DOHH2 (cell line): ENCODE results near the gene CNGB1.

ENCODE experiments used
- H3F3A ChIP-seq: fragments of 200-600 bp; sonication (generic), shearing (Covaris generic); 2 replicates; pipeline ENCODE4 v1.6.0; 2016; ENCODE audit warnings: antibody characterized with exemption, mild to moderate bottlenecking; ENCODE audit not compliant: control insufficient read depth, insufficient read depth
- H3K27ac ChIP-seq: fragments of 200-600 bp; sonication (generic); 2 replicates; pipeline ENCODE4 v1.5.1; 2014; ENCODE audit warnings: low read depth, mild to moderate bottlenecking, low read length, moderate library complexity
- H3K27me3 ChIP-seq: fragments of 200-600 bp; sonication (generic); 2 replicates; pipeline ENCODE4 v1.6.1; 2014; ENCODE audit warnings: mild to moderate bottlenecking, low read length, mixed read lengths; ENCODE audit not compliant: control insufficient read depth
- H3K36me3 ChIP-seq: fragments of 200-600 bp; sonication (generic); 2 replicates; pipeline ENCODE4 v1.6.1; 2014; ENCODE audit warnings: mild to moderate bottlenecking, low read length, moderate library complexity, mixed read lengths; ENCODE audit not compliant: control insufficient read depth
- H3K4me1 ChIP-seq: fragments of 200-600 bp; sonication (generic); 2 replicates; pipeline ENCODE4 v1.6.1; 2014; ENCODE audit warnings: mild to moderate bottlenecking, low read length, mixed read lengths; ENCODE audit not compliant: control insufficient read depth
- H3K4me2 ChIP-seq: fragments of 200-600 bp; sonication (generic); 2 replicates; pipeline ENCODE4 v1.6.0; 2014; ENCODE audit warnings: mild to moderate bottlenecking, low read length, moderate library complexity
- H3K4me3 ChIP-seq: fragments of 200-600 bp; sonication (generic); 2 replicates; pipeline ENCODE4 v1.5.1; 2014; ENCODE audit warnings: mild to moderate bottlenecking, low read length, mixed read lengths
- H3K79me2 ChIP-seq: fragments of 200-600 bp; sonication (generic); 2 replicates; pipeline ENCODE4 v1.6.1; 2014; ENCODE audit warnings: mild to moderate bottlenecking, low read length, mixed read lengths; ENCODE audit not compliant: control insufficient read depth
- H3K9me2 ChIP-seq: fragments of 200-600 bp; sonication (generic); replicated peaks from 2 replicates; pipeline ENCODE4 v1.6.1; 2014; ENCODE audit warnings: mild to moderate bottlenecking, low read length, mixed read lengths; ENCODE audit not compliant: control insufficient read depth
- H3K9me3 ChIP-seq: fragments of 200-600 bp; sonication (generic); 2 replicates; pipeline ENCODE4 v1.6.1; 2014; ENCODE audit warnings: antibody characterized with exemption, low read length, mixed read lengths; ENCODE audit not compliant: control insufficient read depth, insufficient read depth
- H4K20me1 ChIP-seq: fragments of 200-600 bp; sonication (generic); 2 replicates; pipeline ENCODE4 v1.6.0; 2014; ENCODE audit warnings: low read depth, mild to moderate bottlenecking, antibody characterized with exemption, low read length, moderate library complexity; ENCODE audit not compliant: control insufficient read depth, insufficient read depth
- EZH2phosphoT487 ChIP-seq: fragments of 200-600 bp; sonication (generic); IDR thresholded peaks from 2 replicates; pipeline ENCODE4 v1.6.1; 2017; ENCODE audit warnings: borderline replicate concordance, mild to moderate bottlenecking, antibody characterized with exemption, low read length, moderate library complexity, mixed read lengths
- TF ChIP-seq, protein P1 (sequence below): fragments of 200-600 bp; sonication (generic); IDR thresholded peaks from one replicate; pipeline ENCODE4 v1.5.1; 2014; ENCODE audit warnings: antibody characterized with exemption, mild to moderate bottlenecking, low read depth, low read length; ENCODE audit not compliant: poor library complexity, severe bottlenecking

Gene CNGB1

DNA sequence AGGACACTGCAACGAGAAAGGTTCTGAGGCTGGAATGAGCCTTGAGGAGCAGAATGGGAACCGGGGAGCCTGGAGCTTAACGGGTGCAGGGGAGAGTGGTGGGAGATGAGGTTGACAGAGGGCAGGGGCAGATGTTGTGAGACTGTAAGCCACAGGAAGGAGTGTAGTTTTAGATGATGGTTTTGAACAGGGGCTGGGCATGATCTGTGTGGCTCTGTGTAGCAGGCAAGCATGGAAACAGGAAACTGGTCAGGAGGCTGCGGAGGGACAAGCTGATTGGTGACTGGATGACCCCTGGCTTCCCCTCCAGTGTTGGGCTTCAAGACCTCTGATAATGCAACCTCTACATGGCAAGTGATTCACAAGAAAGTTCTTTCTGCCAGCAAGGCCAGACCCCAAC is 1.4 kb upstream of the CNGB1 start:
- H3K4me2 ChIP-seq, result no peak overlapping the region
- H3K27me3 ChIP-seq, result peaks cover 10% of the 10 kb centered on the region
- H4K20me1 ChIP-seq, result no peaks in the 10 kb centered on the region
- H3F3A ChIP-seq, result no peaks in the 10 kb centered on the region
- no peak for TF ChIP-seq EZH2phosphoT487
- TF ChIP-seq, protein P1, sequence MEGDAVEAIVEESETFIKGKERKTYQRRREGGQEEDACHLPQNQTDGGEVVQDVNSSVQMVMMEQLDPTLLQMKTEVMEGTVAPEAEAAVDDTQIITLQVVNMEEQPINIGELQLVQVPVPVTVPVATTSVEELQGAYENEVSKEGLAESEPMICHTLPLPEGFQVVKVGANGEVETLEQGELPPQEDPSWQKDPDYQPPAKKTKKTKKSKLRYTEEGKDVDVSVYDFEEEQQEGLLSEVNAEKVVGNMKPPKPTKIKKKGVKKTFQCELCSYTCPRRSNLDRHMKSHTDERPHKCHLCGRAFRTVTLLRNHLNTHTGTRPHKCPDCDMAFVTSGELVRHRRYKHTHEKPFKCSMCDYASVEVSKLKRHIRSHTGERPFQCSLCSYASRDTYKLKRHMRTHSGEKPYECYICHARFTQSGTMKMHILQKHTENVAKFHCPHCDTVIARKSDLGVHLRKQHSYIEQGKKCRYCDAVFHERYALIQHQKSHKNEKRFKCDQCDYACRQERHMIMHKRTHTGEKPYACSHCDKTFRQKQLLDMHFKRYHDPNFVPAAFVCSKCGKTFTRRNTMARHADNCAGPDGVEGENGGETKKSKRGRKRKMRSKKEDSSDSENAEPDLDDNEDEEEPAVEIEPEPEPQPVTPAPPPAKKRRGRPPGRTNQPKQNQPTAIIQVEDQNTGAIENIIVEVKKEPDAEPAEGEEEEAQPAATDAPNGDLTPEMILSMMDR, result no peak
- no peaks in the 10 kb centered on the region for H3K79me2 ChIP-seq
- no peaks in the 10 kb centered on the region for H3K9me3 ChIP-seq
- H3K4me3 ChIP-seq, result no peak overlapping the region
- H3K9me2 ChIP-seq, result no peaks in the 10 kb centered on the region
- H3K4me1 ChIP-seq, result no peaks in the 10 kb centered on the region
- H3K27ac ChIP-seq, result no peak overlapping the region
- no peaks in the 10 kb centered on the region for H3K36me3 ChIP-seq

DNA sequence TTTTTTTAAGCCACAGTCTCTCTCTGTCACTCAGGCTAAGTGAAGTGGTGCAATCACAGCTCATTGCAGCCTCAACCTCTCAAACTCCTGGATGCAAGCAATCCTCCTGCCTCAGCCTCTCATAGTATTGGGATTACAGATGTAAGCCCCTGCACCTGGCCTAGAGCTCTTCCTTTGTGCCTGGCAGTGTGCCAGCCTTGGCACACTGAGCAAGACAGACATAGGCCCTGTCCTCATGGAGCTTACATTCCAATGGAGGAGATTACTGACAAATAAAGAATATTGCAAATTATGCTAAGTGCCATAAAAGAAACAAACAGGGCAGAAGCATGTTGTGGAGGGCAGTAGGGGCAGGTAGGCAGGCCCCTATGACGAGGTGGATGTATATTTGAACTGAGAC is 920 bp upstream of the CNGB1 start:
- TF ChIP-seq EZH2phosphoT487, result no peak
- TF ChIP-seq, protein P1, result no peak
- Histone ChIP-seq H3F3A (no peaks in the 10 kb centered on the region), H4K20me1 (no peaks in the 10 kb centered on the region; the same call in 1 of the 2 replicates)

DNA sequence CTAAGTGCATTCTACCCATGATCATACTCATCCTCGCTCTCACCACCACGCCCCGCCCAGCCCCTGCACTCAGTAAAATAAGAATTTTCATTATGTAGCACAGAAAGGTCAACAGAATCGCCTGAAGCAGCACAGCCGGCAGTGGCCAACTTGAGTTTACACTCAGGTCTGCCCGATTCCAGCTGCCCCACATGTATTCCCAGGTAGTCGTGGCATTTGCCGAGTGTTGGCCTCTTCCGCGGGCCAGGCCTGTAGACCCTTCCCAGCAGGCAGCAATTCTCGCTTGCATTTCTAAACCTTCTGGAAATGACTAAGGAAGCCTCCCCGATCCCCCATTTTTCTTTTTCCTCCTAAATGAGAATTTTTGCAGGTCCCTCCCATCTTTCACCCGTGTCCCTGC is 609 bp downstream of the CNGB1 start:
- H3K9me3 ChIP-seq, result no peaks in the 10 kb centered on the region
- TF ChIP-seq, protein P1, result no peak
- TF ChIP-seq EZH2phosphoT487, result no peak
- no peak overlapping the region for H3K4me2 ChIP-seq
- H3F3A ChIP-seq, result no peaks in the 10 kb centered on the region
- no peaks in the 10 kb centered on the region for H3K36me3 ChIP-seq
- no peaks in the 10 kb centered on the region for H3K4me1 ChIP-seq
- H3K4me3 ChIP-seq, result no peak overlapping the region
- H3K9me2 ChIP-seq, result no peaks in the 10 kb centered on the region
- no peak overlapping the region for H3K27ac ChIP-seq
- H4K20me1 ChIP-seq, result no peaks in the 10 kb centered on the region; the same call in 1 of the 2 replicates
- no peaks in the 10 kb centered on the region for H3K79me2 ChIP-seq
- peaks cover 10% of the 10 kb centered on the region for H3K27me3 ChIP-seq

More for the DNA sequence above, 920 bp upstream of the CNGB1 start:
- Histone ChIP-seq H3K36me3 (no peaks in the 10 kb centered on the region), H3K27me3 (peaks cover 10% of the 10 kb centered on the region), H3K9me2 (no peaks in the 10 kb centered on the region), H3K4me1 (no peaks in the 10 kb centered on the region), H3K27ac (no peak overlapping the region), H3K9me3 (no peaks in the 10 kb centered on the region), H3K79me2 (no peaks in the 10 kb centered on the region), H3K4me2 (no peak overlapping the region), H3K4me3 (no peak overlapping the region)
